HepG2 (cell line): ENCODE results near the gene SPINT4. TPM values are rescaled to one million over a fixed set of nuclear protein-coding genes. Genes with fewer than 3 reads are reported as not detected.

ENCODE experiments used
- BRD4 ChIP-seq: sonication (generic); formaldehyde crosslinking; IDR thresholded peaks from 2 replicates; pipeline ENCODE4 v1.4.0; 2020; ENCODE audit warnings: missing genetic modification reagents
- ELF3 ChIP-seq: IDR thresholded peaks from 2 replicates; pipeline ENCODE4 v1.6.1; 2016; ENCODE audit warnings: missing genetic modification reagents, missing compliant biosample characterization
- FIP1L1 ChIP-seq: fragments of 200-400 bp; formaldehyde crosslinking; IDR thresholded peaks from 2 replicates; pipeline ENCODE4 v1.6.1; 2018; ENCODE audit warnings: low read depth, mild to moderate bottlenecking, low read length, moderate library complexity, borderline replicate concordance; ENCODE audit not compliant: insufficient read depth
- HMG20A ChIP-seq: IDR thresholded peaks from 2 replicates; pipeline ENCODE4 v1.6.1; 2016; ENCODE audit warnings: borderline replicate concordance
- NCOA2 ChIP-seq: sonication (generic); formaldehyde crosslinking; IDR thresholded peaks from 2 replicates; pipeline ENCODE4 v1.8.0; 2022; ENCODE audit warnings: inconsistent platforms
- NFKBIZ ChIP-seq: IDR thresholded peaks from 2 replicates; pipeline ENCODE4 v1.6.1; 2018; ENCODE audit warnings: missing genetic modification reagents, missing compliant biosample characterization
- RAD51 ChIP-seq: fragments of 450-650 bp; IDR thresholded peaks from 2 replicates; pipeline ENCODE4 v1.6.1; 2016; ENCODE audit warnings: borderline replicate concordance
- SOX13 ChIP-seq, 3 experiments: fragments of 450-650 bp in 1 of 3; sonication (generic) in 1 of 3; formaldehyde crosslinking in 1 of 3; IDR thresholded peaks in 2 of 3; conservative IDR thresholded peaks in 1 of 3; 2 replicates each; pipeline versions ENCODE4 v1.5.0 to v1.6.1; 2016 to 2020; ENCODE audit warnings: antibody characterized with exemption in 1 of 3, mild to moderate bottlenecking in 1 of 3, missing compliant biosample characterization in 1 of 3, missing genetic modification reagents in 1 of 3, moderate library complexity in 1 of 3
- SOX6 ChIP-seq, 2 experiments: fragments of 450-650 bp in 1 of 2; sonication (generic) in 1 of 2; formaldehyde crosslinking in 1 of 2; IDR thresholded peaks; 2 replicates each; pipeline versions ENCODE4 v1.4.0 to v1.6.1; 2017 to 2020; ENCODE audit warnings: antibody characterized with exemption in 1 of 2, mild to moderate bottlenecking in 1 of 2, missing genetic modification reagents in 1 of 2
- STAG1 ChIP-seq: sonication (generic); formaldehyde crosslinking; IDR thresholded peaks from 2 replicates; pipeline ENCODE4 v1.4.0; 2020; ENCODE audit warnings: missing genetic modification reagents
- polyA plus RNA-seq, 8 experiments: library from polyadenylated mRNA; depleted of rRNA in 3 of 8; stranded (reverse) in 7 of 8; unstranded in 1 of 8; fragments of >200 nt; fragmentation: Illumina TruSeq in 4 of 8; extraction: Trizol in 4 of 8; gene quantifications; 2 replicates each; pipeline versions ENCODE4 v1.2.1 to v1.2.3, GENCODE V29; 2011 to 2016; ENCODE audit warnings: low read depth in 4 of 8, missing spikeins in 1 of 8, mixed read lengths in 1 of 8; ENCODE audit not compliant: insufficient read depth in 1 of 8
- total RNA-seq, 5 experiments: library from RNA; depleted of rRNA; stranded (reverse); fragments of >200 nt; fragmentation: Illumina TruSeq; extraction: Trizol; gene quantifications; 2 replicates each; pipeline ENCODE4 v1.2.3, GENCODE V29; 2016; ENCODE audit warnings: low read depth in 1 of 5
- TF ChIP-seq, protein P1 (sequence below): sonication (generic); formaldehyde crosslinking; IDR thresholded peaks from 2 replicates; pipeline ENCODE4 v1.4.0; 2020; ENCODE audit warnings: missing genetic modification reagents, mild to moderate bottlenecking, borderline replicate concordance
- TF ChIP-seq, protein P2 (sequence below): sonication (generic); formaldehyde crosslinking; IDR thresholded peaks from 2 replicates; pipeline ENCODE4 v1.4.0; 2020; ENCODE audit warnings: missing genetic modification reagents
- TF ChIP-seq, protein P3 (sequence below): IDR thresholded peaks from 2 replicates; pipeline ENCODE4 v1.6.1; 2016; ENCODE audit warnings: missing genetic modification reagents, missing compliant biosample characterization
- TF ChIP-seq, protein P4 (sequence below): sonication (generic); formaldehyde crosslinking; IDR thresholded peaks from 2 replicates; pipeline ENCODE4 v1.4.0; 2020; ENCODE audit warnings: missing genetic modification reagents
- TF ChIP-seq, protein P5 (sequence below): sonication (generic); formaldehyde crosslinking; IDR thresholded peaks from 2 replicates; pipeline ENCODE4 v1.4.0; 2020; ENCODE audit warnings: missing genetic modification reagents
- TF ChIP-seq, protein P6 (sequence below): sonication (generic); formaldehyde crosslinking; IDR thresholded peaks from 2 replicates; pipeline ENCODE4 v1.9.0; 2022; ENCODE audit warnings: missing genetic modification reagents, mild to moderate bottlenecking, borderline replicate concordance

SPINT4 gene
- total and polyA plus RNA-seq, 2 of the 13 experiments (the other 11 are each of a cell fraction or from before 2014, with no cell fraction given) = not detected

DNA sequence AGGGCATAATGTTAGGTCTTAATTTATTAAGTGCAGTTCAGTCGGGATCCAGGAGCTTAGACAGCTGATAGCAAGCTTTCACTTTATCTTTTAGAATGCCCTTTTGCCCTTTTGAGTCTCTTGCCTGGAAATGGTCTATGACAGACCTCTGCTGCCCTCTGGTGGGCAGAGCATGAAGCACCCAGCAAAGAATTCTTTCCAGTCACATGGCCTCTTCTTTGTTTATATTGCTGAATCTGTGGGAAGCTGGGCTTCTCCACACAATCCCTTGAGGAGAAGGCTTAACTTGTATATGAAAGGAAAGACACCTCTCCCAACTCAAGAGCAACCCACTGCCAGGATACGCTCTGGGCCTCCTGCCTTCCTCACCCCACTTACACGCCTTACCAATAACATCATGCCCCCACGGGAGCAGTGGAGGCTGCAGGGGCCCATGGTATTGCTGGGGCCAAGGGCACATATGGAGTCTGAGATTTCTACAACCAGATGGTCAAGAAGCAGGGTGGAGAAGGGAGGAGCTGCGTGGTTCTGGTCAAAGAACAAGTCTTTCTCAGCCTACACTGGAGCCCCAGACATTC, 49.1 kb downstream of the SPINT4 start (continued):
- TF ChIP-seq, protein P1, sequence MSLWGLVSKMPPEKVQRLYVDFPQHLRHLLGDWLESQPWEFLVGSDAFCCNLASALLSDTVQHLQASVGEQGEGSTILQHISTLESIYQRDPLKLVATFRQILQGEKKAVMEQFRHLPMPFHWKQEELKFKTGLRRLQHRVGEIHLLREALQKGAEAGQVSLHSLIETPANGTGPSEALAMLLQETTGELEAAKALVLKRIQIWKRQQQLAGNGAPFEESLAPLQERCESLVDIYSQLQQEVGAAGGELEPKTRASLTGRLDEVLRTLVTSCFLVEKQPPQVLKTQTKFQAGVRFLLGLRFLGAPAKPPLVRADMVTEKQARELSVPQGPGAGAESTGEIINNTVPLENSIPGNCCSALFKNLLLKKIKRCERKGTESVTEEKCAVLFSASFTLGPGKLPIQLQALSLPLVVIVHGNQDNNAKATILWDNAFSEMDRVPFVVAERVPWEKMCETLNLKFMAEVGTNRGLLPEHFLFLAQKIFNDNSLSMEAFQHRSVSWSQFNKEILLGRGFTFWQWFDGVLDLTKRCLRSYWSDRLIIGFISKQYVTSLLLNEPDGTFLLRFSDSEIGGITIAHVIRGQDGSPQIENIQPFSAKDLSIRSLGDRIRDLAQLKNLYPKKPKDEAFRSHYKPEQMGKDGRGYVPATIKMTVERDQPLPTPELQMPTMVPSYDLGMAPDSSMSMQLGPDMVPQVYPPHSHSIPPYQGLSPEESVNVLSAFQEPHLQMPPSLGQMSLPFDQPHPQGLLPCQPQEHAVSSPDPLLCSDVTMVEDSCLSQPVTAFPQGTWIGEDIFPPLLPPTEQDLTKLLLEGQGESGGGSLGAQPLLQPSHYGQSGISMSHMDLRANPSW = 0 out of 2 replicates have a peak, but pooled peaks have one; percentile 50
- TF ChIP-seq BRD4 (no peak), HMG20A (CRISPR knock-in tag) (peak; percentile 43; the same call in 1 of the 2 replicates), RAD51 (0 out of 2 replicates have a peak, but pooled peaks have one; percentile 49), NFKBIZ (CRISPR knock-in tag) (no peak; the same call in 1 of the 2 replicates), SOX6 (IDR thresholded peaks at IDR 0.05) (no peak), SOX6 (CRISPR knock-in tag; IDR thresholded peaks at IDR 0.05) (peak; percentile 45; the same call in 1 of the 2 replicates), ELF3 (CRISPR knock-in tag) (peak; percentile 59; the same call in 1 of the 2 replicates), NCOA2 (0 out of 2 replicates have a peak, but pooled peaks have one; percentile 24), SOX13 (IDR thresholded peaks at IDR 0.05) (no peak), SOX13 (CRISPR knock-in tag; conservative IDR thresholded peaks at IDR 0.05 in 1 of 2, IDR thresholded peaks at IDR 0.05 in 1 of 2) (0 out of 4 replicates have a peak, but pooled peaks have one; percentile 17 to 65), STAG1 (CRISPR knock-in tag) (peak; percentile 100), FIP1L1 (no peak)
- TF ChIP-seq, protein P2, sequence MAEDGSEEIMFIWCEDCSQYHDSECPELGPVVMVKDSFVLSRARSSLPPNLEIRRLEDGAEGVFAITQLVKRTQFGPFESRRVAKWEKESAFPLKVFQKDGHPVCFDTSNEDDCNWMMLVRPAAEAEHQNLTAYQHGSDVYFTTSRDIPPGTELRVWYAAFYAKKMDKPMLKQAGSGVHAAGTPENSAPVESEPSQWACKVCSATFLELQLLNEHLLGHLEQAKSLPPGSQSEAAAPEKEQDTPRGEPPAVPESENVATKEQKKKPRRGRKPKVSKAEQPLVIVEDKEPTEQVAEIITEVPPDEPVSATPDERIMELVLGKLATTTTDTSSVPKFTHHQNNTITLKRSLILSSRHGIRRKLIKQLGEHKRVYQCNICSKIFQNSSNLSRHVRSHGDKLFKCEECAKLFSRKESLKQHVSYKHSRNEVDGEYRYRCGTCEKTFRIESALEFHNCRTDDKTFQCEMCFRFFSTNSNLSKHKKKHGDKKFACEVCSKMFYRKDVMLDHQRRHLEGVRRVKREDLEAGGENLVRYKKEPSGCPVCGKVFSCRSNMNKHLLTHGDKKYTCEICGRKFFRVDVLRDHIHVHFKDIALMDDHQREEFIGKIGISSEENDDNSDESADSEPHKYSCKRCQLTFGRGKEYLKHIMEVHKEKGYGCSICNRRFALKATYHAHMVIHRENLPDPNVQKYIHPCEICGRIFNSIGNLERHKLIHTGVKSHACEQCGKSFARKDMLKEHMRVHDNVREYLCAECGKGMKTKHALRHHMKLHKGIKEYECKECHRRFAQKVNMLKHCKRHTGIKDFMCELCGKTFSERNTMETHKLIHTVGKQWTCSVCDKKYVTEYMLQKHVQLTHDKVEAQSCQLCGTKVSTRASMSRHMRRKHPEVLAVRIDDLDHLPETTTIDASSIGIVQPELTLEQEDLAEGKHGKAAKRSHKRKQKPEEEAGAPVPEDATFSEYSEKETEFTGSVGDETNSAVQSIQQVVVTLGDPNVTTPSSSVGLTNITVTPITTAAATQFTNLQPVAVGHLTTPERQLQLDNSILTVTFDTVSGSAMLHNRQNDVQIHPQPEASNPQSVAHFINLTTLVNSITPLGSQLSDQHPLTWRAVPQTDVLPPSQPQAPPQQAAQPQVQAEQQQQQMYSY (CRISPR knock-in tag) = no peak
- TF ChIP-seq, protein P3, sequence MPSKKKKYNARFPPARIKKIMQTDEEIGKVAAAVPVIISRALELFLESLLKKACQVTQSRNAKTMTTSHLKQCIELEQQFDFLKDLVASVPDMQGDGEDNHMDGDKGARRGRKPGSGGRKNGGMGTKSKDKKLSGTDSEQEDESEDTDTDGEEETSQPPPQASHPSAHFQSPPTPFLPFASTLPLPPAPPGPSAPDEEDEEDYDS (CRISPR knock-in tag) = 0 out of 2 replicates have a peak, but pooled peaks have one; percentile 37
- TF ChIP-seq, protein P4, sequence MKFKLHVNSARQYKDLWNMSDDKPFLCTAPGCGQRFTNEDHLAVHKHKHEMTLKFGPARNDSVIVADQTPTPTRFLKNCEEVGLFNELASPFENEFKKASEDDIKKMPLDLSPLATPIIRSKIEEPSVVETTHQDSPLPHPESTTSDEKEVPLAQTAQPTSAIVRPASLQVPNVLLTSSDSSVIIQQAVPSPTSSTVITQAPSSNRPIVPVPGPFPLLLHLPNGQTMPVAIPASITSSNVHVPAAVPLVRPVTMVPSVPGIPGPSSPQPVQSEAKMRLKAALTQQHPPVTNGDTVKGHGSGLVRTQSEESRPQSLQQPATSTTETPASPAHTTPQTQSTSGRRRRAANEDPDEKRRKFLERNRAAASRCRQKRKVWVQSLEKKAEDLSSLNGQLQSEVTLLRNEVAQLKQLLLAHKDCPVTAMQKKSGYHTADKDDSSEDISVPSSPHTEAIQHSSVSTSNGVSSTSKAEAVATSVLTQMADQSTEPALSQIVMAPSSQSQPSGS (CRISPR knock-in tag) = 0 out of 2 replicates have a peak, but pooled peaks have one; percentile 36
- TF ChIP-seq, protein P5, sequence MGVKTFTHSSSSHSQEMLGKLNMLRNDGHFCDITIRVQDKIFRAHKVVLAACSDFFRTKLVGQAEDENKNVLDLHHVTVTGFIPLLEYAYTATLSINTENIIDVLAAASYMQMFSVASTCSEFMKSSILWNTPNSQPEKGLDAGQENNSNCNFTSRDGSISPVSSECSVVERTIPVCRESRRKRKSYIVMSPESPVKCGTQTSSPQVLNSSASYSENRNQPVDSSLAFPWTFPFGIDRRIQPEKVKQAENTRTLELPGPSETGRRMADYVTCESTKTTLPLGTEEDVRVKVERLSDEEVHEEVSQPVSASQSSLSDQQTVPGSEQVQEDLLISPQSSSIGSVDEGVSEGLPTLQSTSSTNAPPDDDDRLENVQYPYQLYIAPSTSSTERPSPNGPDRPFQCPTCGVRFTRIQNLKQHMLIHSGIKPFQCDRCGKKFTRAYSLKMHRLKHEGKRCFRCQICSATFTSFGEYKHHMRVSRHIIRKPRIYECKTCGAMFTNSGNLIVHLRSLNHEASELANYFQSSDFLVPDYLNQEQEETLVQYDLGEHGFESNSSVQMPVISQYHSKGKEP = no peak
- TF ChIP-seq, protein P6, sequence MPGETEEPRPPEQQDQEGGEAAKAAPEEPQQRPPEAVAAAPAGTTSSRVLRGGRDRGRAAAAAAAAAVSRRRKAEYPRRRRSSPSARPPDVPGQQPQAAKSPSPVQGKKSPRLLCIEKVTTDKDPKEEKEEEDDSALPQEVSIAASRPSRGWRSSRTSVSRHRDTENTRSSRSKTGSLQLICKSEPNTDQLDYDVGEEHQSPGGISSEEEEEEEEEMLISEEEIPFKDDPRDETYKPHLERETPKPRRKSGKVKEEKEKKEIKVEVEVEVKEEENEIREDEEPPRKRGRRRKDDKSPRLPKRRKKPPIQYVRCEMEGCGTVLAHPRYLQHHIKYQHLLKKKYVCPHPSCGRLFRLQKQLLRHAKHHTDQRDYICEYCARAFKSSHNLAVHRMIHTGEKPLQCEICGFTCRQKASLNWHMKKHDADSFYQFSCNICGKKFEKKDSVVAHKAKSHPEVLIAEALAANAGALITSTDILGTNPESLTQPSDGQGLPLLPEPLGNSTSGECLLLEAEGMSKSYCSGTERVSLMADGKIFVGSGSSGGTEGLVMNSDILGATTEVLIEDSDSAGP = no peak
